OCI-LY1 (cell line): ENCODE results near the gene LIFR.

Source experiments
- H2AFZ ChIP-seq: fragments of 200-600 bp; sonication (generic), shearing (Covaris generic); 2 replicates; pipeline ENCODE4 v1.6.0; 2014; ENCODE audit warnings: antibody characterized with exemption, mild to moderate bottlenecking, low read length
- H3F3A ChIP-seq: fragments of 200-600 bp; sonication (generic), shearing (Covaris generic); 2 replicates; pipeline ENCODE4 v1.6.0; 2014; ENCODE audit warnings: mild to moderate bottlenecking, antibody characterized with exemption, low read length, moderate library complexity; ENCODE audit not compliant: insufficient read depth
- H3K27ac ChIP-seq: fragments of 200-600 bp; sonication (generic); 2 replicates; pipeline ENCODE4 v1.5.1; 2014; ENCODE audit warnings: low read length, mixed run types, mild to moderate bottlenecking, low read depth; ENCODE audit not compliant: poor library complexity, severe bottlenecking
- H3K27me3 ChIP-seq: fragments of 200-600 bp; sonication (generic); 2 replicates; pipeline ENCODE4 v1.6.0; 2014; ENCODE audit warnings: antibody characterized with exemption, mild to moderate bottlenecking, low read length, moderate library complexity; ENCODE audit not compliant: insufficient read depth
- H3K36me3 ChIP-seq: fragments of 200-600 bp; sonication (generic); 2 replicates; pipeline ENCODE4 v1.6.1; 2014; ENCODE audit warnings: mild to moderate bottlenecking, antibody characterized with exemption, low read length, moderate library complexity, mixed read lengths; ENCODE audit not compliant: insufficient read depth
- H3K4me1 ChIP-seq: fragments of 200-600 bp; sonication (generic); 2 replicates; pipeline ENCODE4 v1.5.1; 2014; ENCODE audit warnings: mild to moderate bottlenecking, low read length, moderate library complexity; ENCODE audit not compliant: insufficient read depth, severe bottlenecking
- H3K4me2 ChIP-seq: fragments of 200-600 bp; sonication (generic), shearing (Covaris generic); 2 replicates; pipeline ENCODE4 v1.6.1; 2014; ENCODE audit warnings: low read length
- H3K4me3 ChIP-seq: fragments of 200-600 bp; sonication (generic); 2 replicates; pipeline ENCODE4 v1.5.1; 2014; ENCODE audit warnings: low read length, low read depth, mild to moderate bottlenecking, mixed read lengths; ENCODE audit not compliant: poor library complexity, severe bottlenecking
- H3K79me2 ChIP-seq: fragments of 200-600 bp; shearing (Covaris generic); 2 replicates; pipeline ENCODE4 v1.6.1; 2016; ENCODE audit warnings: mixed run types, low read length, mixed read lengths; ENCODE audit not compliant: insufficient read depth
- H3K9ac ChIP-seq: fragments of 200-600 bp; sonication (generic), shearing (Covaris generic); 2 replicates; pipeline ENCODE4 v1.6.1; 2014; ENCODE audit warnings: mild to moderate bottlenecking, low read length, mixed read lengths
- H3K9me2 ChIP-seq: fragments of 200-600 bp; sonication (generic), shearing (Covaris generic); 2 replicates; pipeline ENCODE4 v1.6.1; 2014; ENCODE audit warnings: low read depth, mild to moderate bottlenecking, low read length, mixed read lengths
- H3K9me3 ChIP-seq: fragments of 200-600 bp; shearing (Covaris generic); 2 replicates; pipeline ENCODE4 v1.6.1; 2014; ENCODE audit warnings: low read length, mixed read lengths
- H4K20me1 ChIP-seq: fragments of 200-600 bp; sonication (generic), shearing (Covaris generic); 2 replicates; pipeline ENCODE4 v1.6.0; 2016; ENCODE audit warnings: mild to moderate bottlenecking, low read length; ENCODE audit not compliant: insufficient read depth
- CTCF ChIP-seq: fragments of 200-600 bp; sonication (generic), shearing (Covaris generic); IDR thresholded peaks from 2 replicates; pipeline ENCODE4 v1.5.1; 2017; ENCODE audit warnings: mild to moderate bottlenecking, antibody characterized with exemption, low read length, moderate library complexity, mixed read lengths
- EZH2 ChIP-seq: fragments of 200-600 bp; sonication (generic), shearing (Covaris generic); IDR thresholded peaks from 2 replicates; pipeline ENCODE4 v1.8.0; 2017; ENCODE audit warnings: borderline replicate concordance, mixed run types, mild to moderate bottlenecking, antibody characterized with exemption, low read length, moderate library complexity, mixed read lengths

The LIFR gene

GRCh38 chr5:38494763-38495162 is 61.7 kb downstream of the LIFR start:
- Histone ChIP-seq H3K9ac (no peak overlapping the region), H2AFZ (no peak overlapping the region), H3K36me3 (no peaks in the 10 kb centered on the region), H4K20me1 (no peaks in the 10 kb centered on the region), H3K27me3 (no peaks in the 10 kb centered on the region), H3K9me3 (no peaks in the 10 kb centered on the region), H3K27ac (no peak overlapping the region), H3F3A (no peaks in the 10 kb centered on the region), H3K79me2 (no peaks in the 10 kb centered on the region), H3K9me2 (no peaks in the 10 kb centered on the region), H3K4me2 (no peak overlapping the region), H3K4me3 (no peak overlapping the region), H3K4me1 (no peaks in the 10 kb centered on the region)
- TF ChIP-seq EZH2 = no peak
- TF ChIP-seq CTCF = no peak

- Histone ChIP-seq H3K4me2 (no peak overlapping the region), H3K9me2 (no peaks in the 10 kb centered on the region), H3K9ac (no peak overlapping the region), H3K9me3 (no peaks in the 10 kb centered on the region), H3F3A (no peaks in the 10 kb centered on the region), H3K27ac (no peak overlapping the region), H3K27me3 (no peaks in the 10 kb centered on the region), H4K20me1 (no peaks in the 10 kb centered on the region), H3K4me3 (no peak overlapping the region), H3K4me1 (no peaks in the 10 kb centered on the region), H2AFZ (no peak overlapping the region), H3K79me2 (no peaks in the 10 kb centered on the region), H3K36me3 (no peaks in the 10 kb centered on the region)
- TF ChIP-seq CTCF = no peak
- TF ChIP-seq EZH2 = no peak
Observed at GRCh38 chr5:38494175-38494574, 62.3 kb downstream of the LIFR start.

GRCh38 chr5:38483805-38484398 is 72.5 kb downstream of the LIFR start:
- Histone ChIP-seq H3K9ac (no peak overlapping the region), H2AFZ (no peak overlapping the region), H4K20me1 (no peaks in the 10 kb centered on the region), H3K36me3 (no peaks in the 10 kb centered on the region), H3F3A (no peaks in the 10 kb centered on the region), H3K9me3 (no peaks in the 10 kb centered on the region), H3K27ac (no peak overlapping the region), H3K4me3 (no peak overlapping the region), H3K9me2 (no peaks in the 10 kb centered on the region), H3K4me2 (no peak overlapping the region), H3K4me1 (no peaks in the 10 kb centered on the region), H3K79me2 (no peaks in the 10 kb centered on the region), H3K27me3 (0 out of 2 replicates have a peak, but pooled peaks cover 4% of the 10 kb centered on the region)
- TF ChIP-seq EZH2 (no peak), CTCF (no peak; the same call in 1 of the 2 replicates)
